Breast epithelium (tissue), 4 donors: ENCODE data around the gene CTDSPL. TPM values are rescaled to one million over a fixed set of nuclear protein-coding genes. Genes with fewer than 3 reads are reported as not detected.

Experiments
- DNase-seq, 2 donors: peaks; one replicate each; pipeline ENCODE4 v3.0.0-alpha.2; 2019; ENCODE audit warnings: low spot score in 2 of 2
- H3K27ac ChIP-seq, 2 donors: fragments of 200-600 bp; sonication (generic) in 1 of 2; one replicate each; pipeline ENCODE4 v1.5.1; 2016 to 2019; ENCODE audit warnings: mild to moderate bottlenecking in 1 of 2
- H3K27me3 ChIP-seq, 2 donors: fragments of 200-600 bp; sonication (generic) in 1 of 2; one replicate each; pipeline versions ENCODE4 v1.5.1 to v1.6.0; 2017 to 2019; ENCODE audit warnings: control low read depth in 1 of 2, mild to moderate bottlenecking in 1 of 2
- H3K36me3 ChIP-seq: fragments of 200-600 bp; one replicate; pipeline ENCODE4 v1.5.1; 2019
- H3K4me1 ChIP-seq, 2 donors: fragments of 200-600 bp; sonication (generic); one replicate each; pipeline ENCODE4 v1.5.1; 2016 to 2019; ENCODE audit warnings: control low read depth in 1 of 2
- H3K4me3 ChIP-seq, 3 donors: fragments of 200-600 bp; sonication (generic); 1 replicate in 2 of 3; 2 replicates in 1 of 3; pipeline ENCODE4 v1.5.1; 2016 to 2019; ENCODE audit warnings: mild to moderate bottlenecking in 3 of 3, moderate library complexity in 2 of 3
- H3K9me3 ChIP-seq, 2 donors: fragments of 200-600 bp; sonication (generic) in 1 of 2; one replicate each; pipeline ENCODE4 v1.5.1; 2016 to 2019; ENCODE audit warnings: control low read depth in 1 of 2
- POLR2A ChIP-seq: fragments of 450-650 bp; IDR thresholded peaks from one replicate; pipeline ENCODE4 v1.6.1; 2016; ENCODE audit warnings: antibody characterized with exemption, mild to moderate bottlenecking, moderate library complexity
- POLR2AphosphoS5 ChIP-seq, 3 donors: sonication (generic); formaldehyde crosslinking; IDR thresholded peaks; one replicate each; pipeline ENCODE4 v1.6.1; 2017; ENCODE audit warnings: antibody characterized with exemption in 3 of 3
- intact Hi-C: fragments of 100-400 bp; cut with DNase I; formaldehyde crosslinking; loops from one replicate; pipeline ENCODE4 v1.15.1; 2023; ENCODE audit warnings: low total_unique reads
- total RNA-seq, 3 donors: library from RNA; depleted of rRNA; stranded (reverse); fragments of >200 nt; gene quantifications; one replicate each; pipeline ENCODE4 v1.1.0, GENCODE V29; 2016
- TF ChIP-seq, protein P1 (sequence below), 3 donors: fragments of 450-650 bp; IDR thresholded peaks; one replicate each; pipeline ENCODE4 v1.5.1; 2016 to 2017; ENCODE audit warnings: antibody characterized with exemption in 3 of 3, mild to moderate bottlenecking in 3 of 3, moderate library complexity in 3 of 3

Gene CTDSPL
- total RNA-seq, 3 donors from 2014 or later, result 40.0 to 80.8 (median 63.1) TPM

DNA sequence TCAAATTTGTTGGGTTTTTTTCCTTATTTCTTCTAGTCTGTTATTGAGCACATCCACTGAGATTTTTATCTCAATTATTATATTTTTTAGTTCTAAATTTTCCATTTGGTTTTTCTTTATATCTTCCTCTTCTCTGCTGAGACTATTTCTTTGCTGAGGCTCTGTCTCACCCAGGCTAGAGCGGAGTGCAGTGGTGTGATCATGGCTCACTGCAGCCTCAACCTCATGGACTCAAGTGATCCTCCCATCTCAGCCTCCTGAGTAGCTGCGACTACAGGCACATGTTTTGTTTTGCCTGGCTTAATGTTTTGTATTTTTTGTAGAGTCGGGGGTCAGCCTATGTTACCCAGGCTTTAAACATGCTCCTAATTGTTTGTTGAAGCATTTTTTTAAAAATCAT is 10.2 kb downstream of the CTDSPL start:
- DNase-seq, result no peak
- no peaks in the 10 kb centered on the region for H3K4me1 ChIP-seq
- TF ChIP-seq POLR2A, result no peak
- TF ChIP-seq POLR2AphosphoS5 (IDR thresholded peaks at IDR 0.05), result no peak
- TF ChIP-seq, protein P1, sequence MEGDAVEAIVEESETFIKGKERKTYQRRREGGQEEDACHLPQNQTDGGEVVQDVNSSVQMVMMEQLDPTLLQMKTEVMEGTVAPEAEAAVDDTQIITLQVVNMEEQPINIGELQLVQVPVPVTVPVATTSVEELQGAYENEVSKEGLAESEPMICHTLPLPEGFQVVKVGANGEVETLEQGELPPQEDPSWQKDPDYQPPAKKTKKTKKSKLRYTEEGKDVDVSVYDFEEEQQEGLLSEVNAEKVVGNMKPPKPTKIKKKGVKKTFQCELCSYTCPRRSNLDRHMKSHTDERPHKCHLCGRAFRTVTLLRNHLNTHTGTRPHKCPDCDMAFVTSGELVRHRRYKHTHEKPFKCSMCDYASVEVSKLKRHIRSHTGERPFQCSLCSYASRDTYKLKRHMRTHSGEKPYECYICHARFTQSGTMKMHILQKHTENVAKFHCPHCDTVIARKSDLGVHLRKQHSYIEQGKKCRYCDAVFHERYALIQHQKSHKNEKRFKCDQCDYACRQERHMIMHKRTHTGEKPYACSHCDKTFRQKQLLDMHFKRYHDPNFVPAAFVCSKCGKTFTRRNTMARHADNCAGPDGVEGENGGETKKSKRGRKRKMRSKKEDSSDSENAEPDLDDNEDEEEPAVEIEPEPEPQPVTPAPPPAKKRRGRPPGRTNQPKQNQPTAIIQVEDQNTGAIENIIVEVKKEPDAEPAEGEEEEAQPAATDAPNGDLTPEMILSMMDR (IDR thresholded peaks at IDR 0.05), result no peak
- H3K27ac ChIP-seq, result no peak overlapping the region
- no peaks in the 10 kb centered on the region for H3K36me3 ChIP-seq
- peaks cover 0 to 16% of the 10 kb centered on the region in 2 donors for H3K9me3 ChIP-seq
- H3K4me3 ChIP-seq, result no peak overlapping the region
- intact Hi-C loops, result no loop called here
- H3K27me3 ChIP-seq, result no peaks in the 10 kb centered on the region

DNA sequence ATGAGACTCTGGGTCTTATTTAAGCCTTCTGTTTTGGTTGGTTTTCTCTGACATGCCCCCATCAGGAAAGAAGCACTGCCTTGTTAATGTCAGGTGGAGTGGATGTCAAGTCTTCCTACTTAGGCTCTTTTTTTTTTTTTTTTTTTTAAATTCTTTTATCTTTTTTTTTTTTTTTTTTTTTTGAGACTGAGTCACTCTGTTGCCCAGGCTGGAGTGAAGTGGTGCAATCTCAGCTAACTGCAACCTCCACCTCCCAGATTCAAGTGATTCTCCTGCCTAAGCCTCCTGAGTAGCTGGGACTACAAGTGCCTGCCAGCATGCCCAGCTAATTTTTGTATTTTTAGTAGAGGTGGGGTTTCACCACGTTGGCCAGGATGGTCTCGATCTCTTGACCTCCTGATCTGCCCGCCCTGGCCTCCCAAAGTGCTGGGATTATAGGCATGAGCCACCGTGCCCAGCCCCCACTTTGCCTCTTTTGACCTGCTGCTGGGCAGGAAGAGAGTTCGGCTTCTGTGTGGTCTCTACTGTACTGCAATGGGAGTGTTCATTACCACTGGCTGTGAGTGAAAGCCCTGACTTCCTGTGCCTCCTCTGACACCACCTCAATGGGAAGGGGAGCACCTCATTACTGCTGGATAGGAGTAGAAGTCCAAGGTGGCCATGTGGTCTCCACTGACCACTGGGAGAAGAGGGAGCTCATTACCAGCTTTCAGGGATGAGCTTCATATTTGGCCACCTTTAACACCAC is 10.9 kb downstream of the CTDSPL start:
- no peak overlapping the region for H3K4me3 ChIP-seq
- no peak for TF ChIP-seq POLR2A
- no peak for TF ChIP-seq POLR2AphosphoS5 (IDR thresholded peaks at IDR 0.05)
- TF ChIP-seq, protein P1 (IDR thresholded peaks at IDR 0.05), result no peak
- no peak overlapping the region for H3K27ac ChIP-seq
- H3K4me1 ChIP-seq, result no peaks in the 10 kb centered on the region
- peaks cover 0 to 12% of the 10 kb centered on the region in 2 donors for H3K9me3 ChIP-seq
- intact Hi-C loops, result no loop called here
- H3K27me3 ChIP-seq, result no peaks in the 10 kb centered on the region
- H3K36me3 ChIP-seq, result no peaks in the 10 kb centered on the region
- no peak for DNase-seq

DNA sequence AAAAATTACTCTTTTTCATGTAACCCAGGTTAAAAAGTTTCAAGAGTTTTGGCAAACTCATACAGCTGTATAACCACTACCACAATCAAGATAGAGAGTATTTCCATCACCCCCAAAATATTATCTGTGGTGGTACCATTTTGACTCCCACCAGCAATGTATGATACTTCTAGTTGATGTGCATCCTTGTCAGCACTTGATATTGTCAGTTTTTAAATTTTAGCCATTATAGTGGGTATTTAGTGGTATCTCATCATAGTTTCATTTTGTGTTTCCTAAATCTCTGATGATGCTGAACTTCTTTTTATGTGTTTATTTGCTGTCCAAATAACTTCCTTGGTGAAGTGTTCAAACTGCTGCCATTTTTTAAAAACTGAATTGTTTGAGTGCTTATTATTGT is 14.6 kb downstream of the CTDSPL start:
- H3K36me3 ChIP-seq, result no peaks in the 10 kb centered on the region
- H3K9me3 ChIP-seq, result peaks cover 0 to 8% of the 10 kb centered on the region in 2 donors
- H3K27ac ChIP-seq, result no peak overlapping the region
- TF ChIP-seq POLR2AphosphoS5 (IDR thresholded peaks at IDR 0.05) (no peak), POLR2A (no peak)
- TF ChIP-seq, protein P1 (IDR thresholded peaks at IDR 0.05), result no peak
- DNase-seq, result no peak
- no peak overlapping the region for H3K4me3 ChIP-seq
- no peaks in the 10 kb centered on the region for H3K4me1 ChIP-seq
- intact Hi-C loops, result no loop called here
- no peaks in the 10 kb centered on the region for H3K27me3 ChIP-seq

GRCh38 chr3:37882711-37883110 is 21.0 kb downstream of the CTDSPL start:
- no peak for DNase-seq
- H3K4me1 ChIP-seq, result peaks cover 0 to 3% of the 10 kb centered on the region in 2 donors
- H3K36me3 ChIP-seq, result no peaks in the 10 kb centered on the region
- no peak overlapping the region for H3K4me3 ChIP-seq
- H3K27me3 ChIP-seq, result no peaks in the 10 kb centered on the region
- H3K9me3 ChIP-seq, result no peaks in the 10 kb centered on the region
- TF ChIP-seq, protein P1 (IDR thresholded peaks at IDR 0.05), result no peak
- H3K27ac ChIP-seq, result no peak overlapping the region
- intact Hi-C loops, result no loop called here

DNA sequence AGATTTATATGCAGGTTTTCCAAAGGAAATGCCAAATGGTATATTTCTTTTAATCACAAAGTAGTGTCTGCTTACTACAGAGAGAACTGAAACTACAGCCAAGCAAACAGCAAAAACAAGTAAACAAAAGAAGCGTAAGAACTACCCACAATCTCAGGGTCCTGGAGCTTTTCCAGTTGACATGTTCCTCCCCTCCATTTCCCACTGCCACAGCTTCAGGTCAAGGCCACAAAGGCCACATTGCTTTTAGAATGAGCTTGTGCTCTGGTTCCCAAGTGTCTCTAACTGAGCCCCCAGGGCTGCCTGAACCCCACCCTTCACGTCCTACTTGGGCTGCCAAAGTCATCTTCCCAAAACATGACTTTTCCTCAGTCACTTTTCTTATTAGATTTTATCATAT is 24.1 kb downstream of the CTDSPL start:
- intact Hi-C loops, result no loop called here
- H3K4me3 ChIP-seq, result no peak overlapping the region
- no peaks in the 10 kb centered on the region for H3K36me3 ChIP-seq
- peaks cover 0 to 3% of the 10 kb centered on the region in 2 donors for H3K4me1 ChIP-seq
- no peaks in the 10 kb centered on the region for H3K9me3 ChIP-seq
- DNase-seq, result no peak
- TF ChIP-seq POLR2A (no peak), POLR2AphosphoS5 (IDR thresholded peaks at IDR 0.05) (no peak)
- TF ChIP-seq, protein P1 (IDR thresholded peaks at IDR 0.05), result no peak
- H3K27me3 ChIP-seq, result no peaks in the 10 kb centered on the region
- no peak overlapping the region for H3K27ac ChIP-seq
